GM12801 (cell line): ENCODE measurements around the gene GSS.

Source experiments
- TF ChIP-seq, protein P1 (sequence below): IDR thresholded peaks from one replicate; pipeline ENCODE4 v1.5.1; 2011; ENCODE audit warnings: control low read depth; ENCODE audit not compliant: insufficient read length; ENCODE audit errors: extremely low read depth

GSS gene

GRCh38 chr20:34888468-34888867 is 67.1 kb downstream of the GSS start:
- TF ChIP-seq, protein P1, sequence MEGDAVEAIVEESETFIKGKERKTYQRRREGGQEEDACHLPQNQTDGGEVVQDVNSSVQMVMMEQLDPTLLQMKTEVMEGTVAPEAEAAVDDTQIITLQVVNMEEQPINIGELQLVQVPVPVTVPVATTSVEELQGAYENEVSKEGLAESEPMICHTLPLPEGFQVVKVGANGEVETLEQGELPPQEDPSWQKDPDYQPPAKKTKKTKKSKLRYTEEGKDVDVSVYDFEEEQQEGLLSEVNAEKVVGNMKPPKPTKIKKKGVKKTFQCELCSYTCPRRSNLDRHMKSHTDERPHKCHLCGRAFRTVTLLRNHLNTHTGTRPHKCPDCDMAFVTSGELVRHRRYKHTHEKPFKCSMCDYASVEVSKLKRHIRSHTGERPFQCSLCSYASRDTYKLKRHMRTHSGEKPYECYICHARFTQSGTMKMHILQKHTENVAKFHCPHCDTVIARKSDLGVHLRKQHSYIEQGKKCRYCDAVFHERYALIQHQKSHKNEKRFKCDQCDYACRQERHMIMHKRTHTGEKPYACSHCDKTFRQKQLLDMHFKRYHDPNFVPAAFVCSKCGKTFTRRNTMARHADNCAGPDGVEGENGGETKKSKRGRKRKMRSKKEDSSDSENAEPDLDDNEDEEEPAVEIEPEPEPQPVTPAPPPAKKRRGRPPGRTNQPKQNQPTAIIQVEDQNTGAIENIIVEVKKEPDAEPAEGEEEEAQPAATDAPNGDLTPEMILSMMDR = no peak

GRCh38 chr20:34887023-34887422 is 68.6 kb downstream of the GSS start:
- TF ChIP-seq, protein P1 = no peak

DNA sequence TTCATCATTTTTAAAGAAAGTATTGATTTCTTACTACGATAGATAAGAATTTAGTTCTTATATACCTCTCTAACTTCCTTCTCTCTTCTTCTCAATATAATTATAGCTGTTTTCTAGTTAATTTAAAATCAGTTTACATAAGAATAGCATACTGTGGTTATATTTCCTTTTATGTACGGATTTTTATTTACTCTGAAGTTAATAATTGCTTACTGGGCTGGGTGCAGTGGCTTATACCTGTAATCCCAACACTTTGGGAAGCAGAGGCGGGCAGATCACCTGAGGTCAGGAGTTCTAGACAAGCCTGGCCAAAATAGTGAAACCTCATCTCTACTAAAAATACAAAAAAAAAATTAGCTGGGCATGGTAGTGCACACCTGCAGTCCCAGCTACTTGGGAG is 69.5 kb downstream of the GSS start:
- TF ChIP-seq, protein P1 = no peak

DNA sequence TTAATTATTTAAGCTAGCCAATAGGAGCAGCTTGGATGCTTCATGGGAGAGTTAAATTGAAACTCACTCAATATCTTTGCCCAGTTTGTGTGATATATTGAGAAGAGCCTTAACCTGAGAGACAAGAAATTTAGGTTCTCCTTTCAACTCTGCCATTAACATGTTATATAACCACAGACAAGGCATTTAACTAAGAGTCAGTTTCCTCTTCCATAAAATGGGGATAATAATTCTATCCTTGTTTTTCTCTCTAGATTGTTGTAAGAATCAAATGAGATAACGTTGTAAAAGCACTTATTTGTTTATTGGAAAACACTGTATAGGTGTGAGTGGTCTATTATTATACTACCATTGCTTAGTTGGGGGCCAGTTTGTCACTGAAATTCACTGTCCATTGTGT is 71.3 kb downstream of the GSS start:
- TF ChIP-seq, protein P1 = no peak

- TF ChIP-seq, protein P1 = no peak
These were observed 71.8 kb downstream of the GSS start for GRCh38 chr20:34883809-34884208.

DNA sequence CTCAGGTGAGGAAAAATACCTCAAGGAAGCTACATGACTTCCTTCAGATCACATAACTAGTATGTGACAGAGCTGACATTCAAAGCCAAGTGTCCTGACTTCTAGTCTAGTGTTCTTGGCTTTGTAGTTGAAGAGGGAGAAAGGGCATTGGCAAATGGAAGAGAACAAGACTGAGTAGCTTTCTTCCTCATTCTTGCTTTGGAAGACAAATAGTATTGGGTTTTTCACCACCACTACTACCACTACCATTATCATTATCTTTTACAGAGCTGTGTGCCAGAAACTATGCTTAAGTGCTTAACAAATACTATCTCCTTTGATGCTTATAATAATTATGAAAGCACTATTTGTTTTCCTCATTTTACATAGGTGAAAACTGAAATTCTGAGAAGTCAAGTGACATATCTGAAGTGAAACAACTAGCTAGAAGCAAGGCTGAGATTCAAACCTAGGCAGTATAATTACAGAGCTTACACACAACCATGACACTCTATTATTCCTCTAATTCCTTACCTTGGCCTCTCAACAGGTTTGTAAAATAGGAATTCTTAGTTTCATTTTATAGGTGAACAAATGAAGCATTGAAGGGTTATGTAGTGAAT is 72.4 kb downstream of the GSS start:
- TF ChIP-seq, protein P1 = no peak

DNA sequence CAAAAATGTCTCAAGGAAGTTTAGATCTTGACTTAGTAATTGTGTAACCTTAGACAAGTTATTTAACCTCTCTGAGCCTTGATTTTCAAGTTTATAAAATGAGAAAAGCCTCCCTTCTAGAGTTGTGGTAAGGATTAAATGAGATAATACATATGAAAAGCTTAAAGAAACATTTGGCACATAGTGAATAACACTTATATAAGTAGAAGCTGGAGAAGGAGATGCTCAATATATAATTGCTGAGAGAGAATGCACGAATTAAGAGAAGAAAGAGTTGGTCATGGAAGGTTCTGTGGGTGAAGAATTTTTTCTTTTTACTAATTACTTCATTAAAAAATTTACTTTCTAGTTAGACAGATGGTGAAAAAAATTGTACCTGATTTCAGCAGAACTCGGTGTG is 73.9 kb downstream of the GSS start:
- TF ChIP-seq, protein P1 = no peak

DNA sequence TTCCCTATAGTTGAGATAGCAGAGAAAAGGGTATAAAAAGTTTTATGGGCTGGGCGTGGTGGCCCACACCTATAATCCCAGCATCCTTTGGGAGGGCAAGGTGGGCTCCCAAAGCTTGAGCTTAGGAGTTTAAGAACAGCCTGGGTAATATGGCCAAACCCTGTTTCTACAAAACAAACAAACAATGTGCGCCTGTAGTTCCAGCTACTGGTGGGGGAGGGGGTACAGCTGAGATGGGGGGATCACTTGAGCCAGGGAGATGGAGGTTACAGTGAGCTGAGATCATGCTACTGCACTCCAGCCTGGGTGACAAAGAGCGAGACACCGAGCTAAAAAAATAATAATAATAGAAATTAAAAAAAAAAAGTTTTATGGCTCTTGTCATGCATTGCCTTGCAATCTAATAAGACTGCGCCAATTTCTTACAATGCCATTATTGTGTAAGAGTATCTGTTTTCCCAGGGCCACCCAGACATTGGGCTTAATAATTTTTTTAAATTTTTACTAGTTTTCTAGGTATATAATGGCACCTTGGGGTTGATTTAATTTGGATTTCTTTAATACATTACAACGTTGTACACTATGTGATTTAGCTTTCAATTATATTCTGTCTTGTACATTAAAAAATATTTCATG is 75.3 kb downstream of the GSS start:
- TF ChIP-seq, protein P1 = no peak
